MG63 (cell line): Measurements from ENCODE around the gene RPS19. TPM values are rescaled to one million over a fixed set of nuclear protein-coding genes. Genes with fewer than 3 reads are reported as not detected.

ENCODE experiments used
- DNase-seq: peaks from one replicate; pipeline ENCODE4 v3.0.0-alpha.2; 2020
- H3K27me3 ChIP-seq: fragments of 250-450 bp; sonication (Bioruptor Pico); 2 replicates; pipeline ENCODE4 v1.5.1; 2020; ENCODE audit warnings: mild to moderate bottlenecking, moderate library complexity
- H3K36me3 ChIP-seq: fragments of 250-450 bp; sonication (Bioruptor Pico); 2 replicates; pipeline ENCODE4 v1.5.1; 2020; ENCODE audit warnings: mild to moderate bottlenecking, moderate library complexity
- H3K4me3 ChIP-seq: fragments of 250-450 bp; sonication (Bioruptor Pico); 2 replicates; pipeline ENCODE4 v1.5.1; 2020; ENCODE audit warnings: mild to moderate bottlenecking, moderate library complexity
- H3K9me3 ChIP-seq: fragments of 250-450 bp; sonication (Bioruptor Pico); 2 replicates; pipeline ENCODE4 v1.5.1; 2020; ENCODE audit warnings: mild to moderate bottlenecking, moderate library complexity
- total RNA-seq: library from RNA; depleted of rRNA; stranded (reverse); fragments of >200 nt; shearing (Covaris generic); gene quantifications from 2 replicates; pipeline ENCODE4 v1.2.3, GENCODE V29; 2014; ENCODE audit warnings: low replicate concordance

RPS19 gene
- total RNA-seq, 1 experiment from 2014 or later = 2,559 TPM

DNA sequence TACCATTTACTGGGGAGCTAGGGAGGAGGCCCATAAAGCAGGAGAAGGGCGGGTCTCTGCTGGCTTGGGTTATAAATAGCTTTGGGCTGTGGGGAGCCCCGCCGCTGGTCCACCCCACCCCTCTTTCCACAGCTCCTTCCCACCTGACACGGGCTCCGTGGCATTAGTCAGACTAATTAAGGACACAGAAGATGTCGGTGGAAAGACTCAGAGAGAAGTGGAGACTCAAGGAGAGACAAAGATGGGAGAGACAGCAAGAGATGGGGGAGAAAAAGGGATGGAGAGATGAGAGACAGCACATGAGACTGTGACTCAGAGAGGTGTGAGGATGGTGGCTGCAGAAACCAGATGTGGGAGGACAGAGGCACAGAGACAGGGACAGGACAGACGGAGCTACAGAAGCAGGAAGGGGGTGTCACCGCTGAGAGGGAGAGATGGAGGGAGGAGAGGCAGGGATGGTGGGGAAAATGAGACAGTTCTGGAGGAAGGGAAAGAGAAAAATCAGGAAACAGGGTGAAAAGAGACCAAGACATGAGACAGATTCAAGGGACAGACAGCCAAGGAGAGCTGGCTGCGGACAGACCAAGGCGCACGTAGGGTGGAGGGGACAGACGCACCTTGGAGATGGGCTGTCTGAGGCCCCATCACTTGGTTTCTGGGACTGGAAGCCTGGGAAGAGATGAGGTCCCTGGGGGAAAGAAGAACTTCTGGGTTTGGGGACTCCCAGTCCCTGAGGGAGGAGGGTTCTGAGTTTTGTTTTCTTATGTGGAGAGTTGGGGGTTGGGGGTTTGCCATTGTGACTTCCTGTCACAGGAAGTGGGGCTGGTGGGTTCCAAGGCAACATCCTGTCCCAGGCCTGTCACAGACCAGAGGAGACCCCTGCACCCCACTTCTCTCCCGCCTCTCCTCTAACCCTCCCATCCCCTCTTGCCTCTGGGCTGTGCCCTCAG is 27.0 kb downstream of the RPS19 start:
- H3K36me3 ChIP-seq = peaks cover 70% of the 10 kb centered on the region
- H3K4me3 ChIP-seq = no peak overlapping the region
- H3K9me3 ChIP-seq = no peaks in the 10 kb centered on the region
- no peak for DNase-seq
- H3K27me3 ChIP-seq = no peaks in the 10 kb centered on the region

- Histone ChIP-seq H3K4me3 (no peak overlapping the region), H3K27me3 (no peaks in the 10 kb centered on the region), H3K9me3 (no peaks in the 10 kb centered on the region), H3K36me3 (peaks cover 75% of the 10 kb centered on the region)
- DNase-seq = no peak
These were observed 27.8 kb downstream of the RPS19 start for GRCh38 chr19:41887711-41888382.

GRCh38 chr19:41888926-41889325 is 28.9 kb downstream of the RPS19 start:
- no peaks in the 10 kb centered on the region for H3K9me3 ChIP-seq
- no peak overlapping the region for H3K4me3 ChIP-seq
- H3K36me3 ChIP-seq = peaks cover 70% of the 10 kb centered on the region
- H3K27me3 ChIP-seq = no peaks in the 10 kb centered on the region
- DNase-seq = no peak

- Histone ChIP-seq H3K4me3 (no peak overlapping the region), H3K9me3 (no peaks in the 10 kb centered on the region), H3K36me3 (peaks cover 70% of the 10 kb centered on the region), H3K27me3 (no peaks in the 10 kb centered on the region)
- no peak for DNase-seq
These were observed 29.8 kb downstream of the RPS19 start for GRCh38 chr19:41889896-41890295.

DNA sequence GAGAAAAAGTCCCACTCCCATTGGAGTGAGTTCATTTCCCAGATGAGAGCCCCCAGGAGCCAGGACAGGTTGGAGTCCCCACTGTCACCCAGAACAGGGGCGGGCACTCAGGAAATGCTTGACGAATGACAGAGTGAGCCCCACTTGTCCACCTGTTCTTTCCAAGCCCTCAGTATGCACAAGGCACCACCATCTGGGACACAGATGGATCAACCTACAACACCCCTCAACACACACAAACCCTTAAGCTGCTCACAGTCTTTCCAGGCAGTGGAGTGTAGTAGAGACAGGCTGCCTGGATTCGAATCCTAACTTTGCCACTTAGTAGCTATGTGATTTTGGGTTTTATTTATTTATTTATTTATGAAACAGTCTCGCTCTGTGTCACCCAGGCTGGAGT is 30.9 kb downstream of the RPS19 start:
- Histone ChIP-seq H3K36me3 (peaks cover 70% of the 10 kb centered on the region), H3K9me3 (no peaks in the 10 kb centered on the region), H3K27me3 (no peaks in the 10 kb centered on the region), H3K4me3 (no peak overlapping the region)
- no peak for DNase-seq

GRCh38 chr19:41892173-41892902 is 32.3 kb downstream of the RPS19 start:
- Histone ChIP-seq H3K9me3 (no peaks in the 10 kb centered on the region), H3K27me3 (no peaks in the 10 kb centered on the region), H3K4me3 (no peak overlapping the region), H3K36me3 (peaks cover 64% of the 10 kb centered on the region)
- no peak for DNase-seq

DNA sequence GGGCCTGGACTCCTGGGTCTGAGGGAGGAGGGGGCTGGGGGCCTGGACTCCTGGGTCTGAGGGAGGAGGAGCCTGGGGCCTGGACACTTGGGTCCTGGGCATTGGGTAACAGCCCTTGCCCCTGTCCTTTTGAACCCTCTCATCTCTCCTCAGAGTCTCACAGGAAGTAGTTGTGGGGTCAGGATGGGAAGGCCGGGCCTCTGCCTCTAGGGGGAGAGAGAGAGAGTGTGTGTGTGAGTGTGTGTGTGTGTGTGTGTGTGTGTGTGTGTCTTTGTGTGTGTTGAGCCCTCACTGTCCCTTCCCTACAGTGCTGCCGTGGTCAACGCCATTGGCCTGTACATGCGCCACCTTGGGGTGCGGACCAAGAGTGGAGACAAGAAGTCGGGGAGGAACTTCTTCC is 33.8 kb downstream of the RPS19 start:
- no peaks in the 10 kb centered on the region for H3K27me3 ChIP-seq
- no peaks in the 10 kb centered on the region for H3K9me3 ChIP-seq
- H3K4me3 ChIP-seq = no peak overlapping the region
- H3K36me3 ChIP-seq = peaks cover 64% of the 10 kb centered on the region
- no peak for DNase-seq

DNA sequence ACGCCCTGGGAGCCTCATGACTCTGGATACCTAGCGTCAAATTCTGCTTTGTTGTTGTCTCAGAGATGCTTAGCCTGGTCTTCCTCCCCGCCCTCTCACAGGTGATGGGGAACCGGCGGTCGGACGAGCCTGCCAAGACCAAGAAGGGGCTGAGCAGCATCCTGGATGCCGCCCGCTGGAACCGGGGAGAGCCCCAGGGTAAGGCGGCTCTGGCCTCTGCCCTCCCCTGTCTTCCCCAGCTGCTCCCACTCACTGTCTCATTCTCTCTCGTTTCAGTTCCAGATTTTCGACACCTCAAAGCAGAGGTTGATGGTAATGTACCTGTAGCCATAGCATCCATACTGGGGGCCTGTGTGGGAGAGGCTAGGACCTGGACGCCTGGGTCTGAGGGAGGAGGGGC is 34.3 kb downstream of the RPS19 start:
- H3K4me3 ChIP-seq = no peak overlapping the region
- H3K36me3 ChIP-seq = peaks cover 62% of the 10 kb centered on the region
- H3K9me3 ChIP-seq = no peaks in the 10 kb centered on the region
- no peak for DNase-seq
- no peaks in the 10 kb centered on the region for H3K27me3 ChIP-seq

GRCh38 chr19:41895745-41896580 is 35.9 kb downstream of the RPS19 start:
- Histone ChIP-seq H3K4me3 (no peak overlapping the region), H3K27me3 (no peaks in the 10 kb centered on the region), H3K36me3 (peaks cover 62% of the 10 kb centered on the region)

DNA sequence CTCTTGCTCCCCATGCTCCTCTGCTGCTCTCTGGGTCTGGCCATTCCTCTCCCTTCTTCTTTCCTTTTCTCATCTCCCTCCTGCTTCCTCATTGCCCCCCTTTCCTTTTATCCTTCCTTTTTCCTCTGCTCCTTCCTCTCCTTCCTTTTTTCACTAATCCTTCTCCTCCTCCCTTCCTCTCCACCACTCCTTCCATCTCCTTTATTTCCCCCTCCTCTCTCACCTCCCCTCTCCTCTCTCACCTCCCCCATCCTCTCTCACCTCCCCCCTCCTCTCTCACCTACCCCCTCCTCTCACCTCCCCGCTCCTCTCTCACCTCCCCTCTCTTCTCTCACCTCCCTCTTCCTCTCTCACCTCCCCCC is 36.5 kb downstream of the RPS19 start:
- Histone ChIP-seq H3K4me3 (no peak overlapping the region), H3K36me3 (peaks cover 62% of the 10 kb centered on the region), H3K9me3 (no peaks in the 10 kb centered on the region), H3K27me3 (no peaks in the 10 kb centered on the region)
- no peak for DNase-seq

More at GRCh38 chr19:41895745-41896580, 35.9 kb downstream of the RPS19 start:
- H3K9me3 ChIP-seq = no peaks in the 10 kb centered on the region
- DNase-seq = no peak

GRCh38 chr19:41897181-41897580 is 37.1 kb downstream of the RPS19 start:
- DNase-seq = no peak
- Histone ChIP-seq H3K27me3 (no peaks in the 10 kb centered on the region), H3K9me3 (no peaks in the 10 kb centered on the region), H3K4me3 (no peak overlapping the region), H3K36me3 (peaks cover 64% of the 10 kb centered on the region)

GRCh38 chr19:41897820-41898219 is 37.8 kb downstream of the RPS19 start:
- DNase-seq = no peak
- H3K36me3 ChIP-seq = peaks cover 66% of the 10 kb centered on the region
- H3K27me3 ChIP-seq = no peaks in the 10 kb centered on the region
- no peaks in the 10 kb centered on the region for H3K9me3 ChIP-seq
- no peak overlapping the region for H3K4me3 ChIP-seq

DNA sequence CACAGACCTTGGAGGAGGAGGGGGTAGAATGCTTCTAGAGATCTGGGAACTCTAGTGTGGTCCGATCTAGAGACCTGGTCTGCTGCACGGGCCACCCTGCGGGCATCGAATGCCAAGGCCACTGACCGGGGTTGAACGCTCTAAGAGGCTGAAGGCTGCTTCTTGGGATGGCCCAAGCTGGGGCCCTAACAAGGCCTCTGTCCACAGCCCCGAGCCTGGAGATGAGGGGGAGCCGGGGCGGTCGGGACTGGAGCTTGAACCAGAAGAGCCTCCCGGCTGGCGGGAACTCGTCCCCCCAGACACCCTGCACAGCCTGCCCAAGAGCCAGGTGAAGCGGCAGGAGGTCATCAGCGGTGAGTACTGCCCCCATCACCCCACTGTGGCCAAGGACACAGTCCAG is 38.2 kb downstream of the RPS19 start:
- no peak for DNase-seq
- no peak overlapping the region for H3K4me3 ChIP-seq
- H3K36me3 ChIP-seq = peaks cover 70% of the 10 kb centered on the region
- no peaks in the 10 kb centered on the region for H3K27me3 ChIP-seq
- H3K9me3 ChIP-seq = no peaks in the 10 kb centered on the region

GRCh38 chr19:41901707-41902360 is 41.8 kb downstream of the RPS19 start:
- Histone ChIP-seq H3K36me3 (peaks cover 72% of the 10 kb centered on the region), H3K27me3 (no peaks in the 10 kb centered on the region)
- no peak for DNase-seq

GRCh38 chr19:41902594-41902993 is 42.5 kb downstream of the RPS19 start:
- Histone ChIP-seq H3K36me3 (peaks cover 75% of the 10 kb centered on the region), H3K27me3 (no peaks in the 10 kb centered on the region), H3K4me3 (no peak overlapping the region), H3K9me3 (no peaks in the 10 kb centered on the region)
- no peak for DNase-seq

More at GRCh38 chr19:41901707-41902360, 41.8 kb downstream of the RPS19 start:
- no peaks in the 10 kb centered on the region for H3K9me3 ChIP-seq
- H3K4me3 ChIP-seq = no peak overlapping the region
